Left colon (tissue), 2 donors: ENCODE data around the gene GOLGA6C. TPM values are rescaled to one million over a fixed set of nuclear protein-coding genes. Genes with fewer than 3 reads are reported as not detected.
"Not testable (repeated sequence)": the region's sequence is repeated elsewhere in the genome, so short reads cannot be mapped to it uniquely, and the experiment has no call there.

ENCODE experiments used
- ATAC-seq: fragments of 200-7000 bp; cut with Tn5 transposase; one replicate; pipeline ENCODE4 v1.9.1; 2020; ENCODE audit warnings: mild to moderate bottlenecking, moderate library complexity
- DNase-seq, 2 donors: peaks; one replicate each; pipeline ENCODE4 v3.0.0-alpha.2; 2020
- intact Hi-C, 2 donors: fragments of 100-400 bp; cut with DNase I in 1 of 2; cut with micrococcal nuclease in 1 of 2; formaldehyde crosslinking; loops; one replicate each; pipeline versions ENCODE4 v1.11.2 to v1.14.0; 2022; cut with DNase I, micrococcal nuclease
- long read RNA-seq: library from polyadenylated mRNA; unstranded; transcript quantifications from one replicate; pipeline ENCODE4 v2.0.0, GENCODE V29; 2021
- total RNA-seq, 2 donors: library from RNA; stranded (reverse); fragmentation: NEBNext Ultra II Directional; extraction: Animal tissue kit (Norgen Biotek cat#: 25700); gene quantifications; one replicate each; pipeline ENCODE4 v1.2.1, GENCODE V29; 2021
- donor health status: DM: no; HTN: no; CAD: no.
- donor health status: DM: yes; HTN: yes; CAD: no.

The GOLGA6C gene
- total RNA-seq = not detected
- long read RNA-seq = 0 reads

- intact Hi-C loops, DNase-seq, ATAC-seq: not testable (repeated sequence)
Measured at GRCh38 chr15:75258034-75258433, at the start of gene GOLGA6C. Gene GOLGA6C (plus strand): TSS chr15:75258334. CDS start chr15:75258599, 265 bp downstream.

DNA sequence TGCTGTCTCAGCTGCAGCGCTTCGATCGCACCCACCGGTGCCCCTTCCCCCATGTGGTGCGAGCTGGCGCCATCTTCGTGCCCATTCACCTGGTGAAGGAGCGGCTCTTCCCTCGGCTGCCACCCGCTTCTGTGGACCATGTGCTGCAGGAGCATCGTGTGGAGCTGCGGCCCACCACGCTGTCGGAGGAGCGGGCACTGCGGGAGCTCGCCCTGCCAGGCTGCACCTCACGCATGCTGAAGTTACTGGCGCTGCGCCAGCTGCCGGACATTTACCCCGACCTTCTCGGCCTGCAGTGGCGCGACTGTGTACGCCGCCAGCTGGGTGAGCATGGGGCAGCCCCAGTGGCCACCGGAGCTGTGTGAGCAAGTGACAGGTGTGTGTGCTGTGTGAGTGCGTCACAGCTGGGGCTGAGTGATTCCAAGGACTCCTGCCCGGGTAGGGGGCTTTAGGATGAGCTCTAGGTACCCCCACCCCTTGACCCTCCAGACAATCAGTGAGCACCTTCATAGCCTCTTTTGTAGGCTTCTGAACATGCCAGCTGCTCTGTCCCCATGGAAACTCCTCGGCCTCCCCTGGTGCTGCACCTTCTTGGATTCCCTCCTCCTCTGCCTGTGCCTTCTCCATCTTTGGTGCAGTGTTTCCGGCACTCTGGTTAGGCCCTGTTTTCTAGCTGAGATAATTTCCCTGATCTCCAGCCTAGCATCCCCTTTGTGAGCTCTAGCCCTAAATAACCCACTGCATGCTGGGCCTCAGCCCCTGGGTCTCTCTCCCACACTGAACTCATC, 49.4 kb upstream of the GOLGA6C start:
- ATAC-seq (no peak), DNase-seq (no peak)
- intact Hi-C loops = loop anchor here in 1 of 2 donors (5.0 kb wide), 1 partner anchor 176 kb away; no protein-coding TSS in a partner anchor

DNA sequence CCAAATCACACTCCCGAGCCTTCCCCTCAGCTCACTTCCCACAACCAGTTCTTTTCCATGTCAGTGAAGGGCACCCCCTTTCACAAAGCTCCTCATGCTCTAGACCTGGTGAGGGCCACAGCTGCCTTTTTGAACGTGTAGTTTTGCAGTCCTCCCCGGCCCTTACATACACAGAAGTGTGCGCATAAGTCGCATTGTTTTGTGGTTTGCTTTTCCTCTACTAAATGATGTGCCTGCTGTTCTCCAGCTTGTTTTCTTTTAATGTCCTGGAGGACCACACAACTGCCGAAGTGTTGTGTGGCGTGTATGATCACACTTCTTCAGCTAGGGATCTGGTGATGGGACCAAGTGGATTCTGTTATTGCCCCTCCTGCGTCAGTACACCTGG, 48.9 kb upstream of the GOLGA6C start:
- intact Hi-C loops = loop anchor here in 1 of 2 donors (5.0 kb wide), 1 partner anchor 177 kb away; no protein-coding TSS in a partner anchor
- no peak for ATAC-seq
- no peak for DNase-seq

GRCh38 chr15:75210811-75211230, 47.3 kb upstream of the GOLGA6C start:
- intact Hi-C loops = no loop called here
- no peak for ATAC-seq
- DNase-seq = no peak

- ATAC-seq (no peak), DNase-seq (no peak)
- intact Hi-C loops = no loop called here
Measured at GRCh38 chr15:75211436-75212199, 46.5 kb upstream of the GOLGA6C start.

GRCh38 chr15:75212200-75212858, 45.8 kb upstream of the GOLGA6C start:
- no peak for DNase-seq
- intact Hi-C loops = no loop called here

DNA sequence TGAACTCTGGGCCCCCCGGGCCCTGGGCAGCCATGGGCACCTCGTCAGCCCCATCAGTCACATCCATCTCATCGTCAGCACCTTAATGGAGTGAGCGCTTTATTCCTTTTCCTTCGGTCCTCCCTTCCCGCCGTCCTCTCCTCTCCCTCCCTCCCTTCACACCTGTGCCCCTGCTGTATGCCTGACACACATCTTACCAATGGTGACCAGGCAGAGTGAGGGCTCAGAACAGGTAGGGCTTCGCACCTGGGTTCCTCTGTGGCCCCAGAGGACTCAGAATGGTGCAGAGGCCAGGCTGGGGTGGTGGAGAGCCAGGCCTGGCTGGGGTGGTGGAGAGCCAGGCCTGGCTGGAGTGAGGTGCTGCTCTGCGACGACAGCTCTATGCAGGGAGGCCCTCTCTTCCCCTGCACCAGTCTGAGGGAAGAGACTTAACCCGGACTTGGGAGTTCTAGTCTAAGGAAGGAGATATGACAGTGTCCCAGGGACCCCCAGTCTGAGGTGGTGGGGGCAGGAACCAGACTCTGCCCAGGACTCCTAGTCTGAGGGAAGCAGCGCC, 44.8 kb upstream of the GOLGA6C start:
- peak; percentile 3 for ATAC-seq
- intact Hi-C loops = no loop called here
- no peak for DNase-seq

More at GRCh38 chr15:75212200-75212858, 45.8 kb upstream of the GOLGA6C start:
- ATAC-seq = no peak

- no peak for DNase-seq
- intact Hi-C loops = no loop called here
- peak; percentile 14 for ATAC-seq
Measured at GRCh38 chr15:75213768-75214221, 44.3 kb upstream of the GOLGA6C start.

- ATAC-seq (peak; percentile 8), DNase-seq (no peak)
Measured at GRCh38 chr15:75214293-75215096, 43.6 kb upstream of the GOLGA6C start.

DNA sequence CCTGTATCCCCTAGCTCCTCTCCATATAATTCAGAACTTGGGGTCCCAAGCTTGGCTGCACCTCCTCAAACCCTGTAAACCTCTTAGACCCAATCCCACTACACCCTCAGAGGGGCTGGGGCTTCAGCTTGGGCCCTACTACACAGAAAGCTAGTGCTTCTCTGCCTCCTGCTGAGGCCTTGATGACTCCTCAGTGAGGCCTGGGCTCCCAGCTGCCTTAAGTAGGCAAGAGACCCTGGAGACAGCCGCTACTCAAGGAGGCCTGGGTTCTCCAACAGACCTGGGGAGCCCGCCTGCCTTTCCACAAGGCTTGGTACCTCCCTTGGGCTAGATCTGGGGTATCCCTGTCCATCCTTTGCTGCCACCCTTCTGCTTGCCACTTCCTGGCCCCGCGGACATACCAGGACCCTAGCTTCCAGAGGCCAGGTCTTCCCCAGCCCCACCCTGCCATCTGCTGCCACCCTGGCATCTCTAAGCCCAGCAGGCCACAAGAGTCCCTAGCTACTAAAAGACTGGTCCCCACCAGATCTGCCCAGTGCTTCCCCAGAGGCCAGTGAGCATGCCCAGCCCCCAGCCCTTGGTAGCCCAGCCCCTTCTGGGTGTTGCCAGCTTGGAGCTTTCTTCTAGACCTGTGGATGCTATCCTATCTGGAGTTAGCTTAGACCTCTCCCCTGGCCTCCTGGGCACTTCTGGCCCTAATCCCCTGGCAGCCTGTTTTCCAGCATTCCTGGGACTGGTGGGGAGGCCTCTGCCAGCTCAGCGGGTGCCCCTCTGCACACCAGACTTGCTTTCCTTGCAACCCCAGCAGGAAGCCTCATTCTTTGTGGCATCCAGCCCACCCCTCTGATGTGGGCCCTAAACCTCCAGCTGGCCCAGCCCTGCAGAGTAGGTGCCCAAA, 42.8 kb upstream of the GOLGA6C start:
- ATAC-seq (peak; percentile 12), DNase-seq (no peak)
- intact Hi-C loops = no loop called here

More at GRCh38 chr15:75214293-75215096, 43.6 kb upstream of the GOLGA6C start:
- intact Hi-C loops = no loop called here

DNA sequence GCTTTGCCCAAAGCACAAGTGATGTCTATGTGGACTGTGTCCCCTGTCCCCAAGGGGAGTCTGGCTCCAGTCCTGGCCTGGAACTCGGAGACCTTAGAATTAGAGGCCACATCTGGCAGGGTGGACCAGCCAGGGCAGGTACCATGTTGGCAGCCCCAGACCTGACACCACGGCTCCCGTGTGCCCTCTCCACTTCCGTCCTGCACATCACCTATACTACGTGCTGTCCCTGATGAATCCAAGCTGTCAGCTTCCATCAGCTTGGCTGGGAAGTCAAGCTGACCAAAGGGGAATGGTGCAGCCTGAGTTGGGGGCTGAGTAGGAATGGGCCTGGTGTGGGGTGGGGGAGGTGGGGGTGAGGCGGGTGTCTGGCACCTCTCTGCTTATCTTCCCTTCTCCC, 41.1 kb upstream of the GOLGA6C start:
- ATAC-seq (no peak), DNase-seq (no peak)
- intact Hi-C loops = no loop called here

DNA sequence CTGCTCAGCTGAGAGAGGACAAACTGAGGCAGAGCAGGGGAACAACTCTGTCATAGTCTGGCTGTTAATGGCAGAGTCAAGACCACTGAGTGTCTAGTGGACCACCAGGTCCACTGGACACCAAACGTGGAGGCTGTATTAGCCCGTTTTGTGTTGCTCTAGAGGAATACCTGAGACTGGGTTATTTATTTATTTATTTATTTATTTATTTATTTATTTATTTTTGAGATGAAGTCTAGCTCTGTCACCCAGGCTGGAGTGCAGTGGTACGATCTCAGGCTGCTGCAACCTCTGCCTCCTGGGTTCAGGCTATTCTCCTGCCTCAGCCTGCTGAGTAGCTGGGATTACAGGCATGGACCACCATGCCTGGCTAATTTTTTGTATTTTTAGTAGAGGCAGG, 40.6 kb upstream of the GOLGA6C start:
- DNase-seq, intact Hi-C loops, ATAC-seq: not testable (repeated sequence)

- ATAC-seq, DNase-seq: not testable (repeated sequence)
Measured at GRCh38 chr15:75219507-75219929, 38.6 kb upstream of the GOLGA6C start.

GRCh38 chr15:75223688-75224087, 34.4 kb upstream of the GOLGA6C start:
- ATAC-seq (no peak), DNase-seq (no peak)
- intact Hi-C loops = no loop called here

More at GRCh38 chr15:75219507-75219929, 38.6 kb upstream of the GOLGA6C start:
- intact Hi-C loops = not testable (repeated sequence)

DNA sequence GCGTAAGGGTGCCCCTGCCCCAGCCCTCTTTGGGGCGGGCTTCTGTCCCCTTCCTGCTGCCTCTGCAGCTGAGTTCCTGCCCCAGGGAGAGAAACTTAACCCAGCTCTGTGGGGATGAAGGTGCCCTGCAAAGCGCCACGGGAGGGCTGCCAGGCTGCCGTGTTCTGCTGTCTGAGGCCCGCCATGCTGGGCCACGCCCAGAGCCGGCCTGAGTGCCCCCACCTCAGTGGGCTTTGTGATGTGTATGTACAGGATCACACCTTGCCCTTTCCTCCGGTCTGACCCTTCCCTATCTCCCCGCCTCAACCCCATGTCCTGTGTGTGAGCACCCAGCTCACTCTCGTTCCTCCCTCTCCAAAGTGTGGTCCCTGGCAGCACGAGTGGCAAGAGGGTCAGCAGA, 33.9 kb upstream of the GOLGA6C start:
- ATAC-seq (no peak), DNase-seq (no peak)
- intact Hi-C loops = no loop called here

- ATAC-seq = peak; percentile 57
- intact Hi-C loops, DNase-seq: not testable (repeated sequence)
Measured at GRCh38 chr15:75225102-75225836, 32.9 kb upstream of the GOLGA6C start.
